ENCODE measurements around the gene ESPN.

GRCh38 chr1:6412896-6413295 lies 11.7 kb upstream of the ESPN start:
- TF ChIP-seq CTCF (IDR thresholded peaks at IDR 0.05): no peak
- TF ChIP-seq EP300 (IDR thresholded peaks at IDR 0.05): no peak
